Measurements from ENCODE around the gene HAPLN2.
"Not testable (repeated sequence)": the region's sequence is repeated elsewhere in the genome, so short reads cannot be mapped to it uniquely, and the experiment has no call there.

Gene HAPLN2

GRCh38 chr1:156592158-156592909, 26.9 kb upstream of the HAPLN2 start:
- no peak for DNase-seq

GRCh38 chr1:156592910-156593660, 26.1 kb upstream of the HAPLN2 start:
- no peak for DNase-seq

- no peak for DNase-seq
Observed at GRCh38 chr1:156593661-156593989, 25.6 kb upstream of the HAPLN2 start.

GRCh38 chr1:156594190-156594589, 25.0 kb upstream of the HAPLN2 start:
- no peak for DNase-seq

GRCh38 chr1:156595016-156595415, 24.2 kb upstream of the HAPLN2 start:
- DNase-seq: no peak

GRCh38 chr1:156596426-156596825, 22.8 kb upstream of the HAPLN2 start:
- no peak for DNase-seq

GRCh38 chr1:156598125-156598524, 21.1 kb upstream of the HAPLN2 start:
- DNase-seq: no peak

GRCh38 chr1:156598731-156599432, 20.3 kb upstream of the HAPLN2 start:
- no peak for DNase-seq

- peak; percentile 40 for DNase-seq
Observed at GRCh38 chr1:156599811-156600210, 19.4 kb upstream of the HAPLN2 start.

GRCh38 chr1:156600733-156601121, 18.5 kb upstream of the HAPLN2 start:
- DNase-seq: no peak

- DNase-seq: peak; percentile 88
Observed at GRCh38 chr1:156601122-156601830, 17.9 kb upstream of the HAPLN2 start, which contains the start of gene GPATCH4. GPATCH4 (minus strand) TSS chr1:156601479.

GRCh38 chr1:156601892-156602291, 17.3 kb upstream of the HAPLN2 start:
- no peak for DNase-seq

- peak; percentile 48 for DNase-seq
Observed at GRCh38 chr1:156602557-156602993, 16.6 kb upstream of the HAPLN2 start.

- not testable (repeated sequence) for DNase-seq
Observed at GRCh38 chr1:156607344-156607743, 11.9 kb upstream of the HAPLN2 start.

- DNase-seq: peak; percentile 78
Observed at GRCh38 chr1:156608036-156608674, 11.1 kb upstream of the HAPLN2 start.

- DNase-seq: peak; percentile 37
Observed at GRCh38 chr1:156608981-156609380, 10.2 kb upstream of the HAPLN2 start.

GRCh38 chr1:156610072-156610471, 9.1 kb upstream of the HAPLN2 start:
- not testable (repeated sequence) for DNase-seq

GRCh38 chr1:156612666-156613065, 6.5 kb upstream of the HAPLN2 start:
- no peak for DNase-seq

- DNase-seq: no peak
Observed at GRCh38 chr1:156615946-156616345, 3.3 kb upstream of the HAPLN2 start.

- DNase-seq: no peak
Observed at GRCh38 chr1:156616463-156616862, 2.8 kb upstream of the HAPLN2 start.

- DNase-seq: no peak
Observed at GRCh38 chr1:156619582-156619955, 354 bp downstream of the HAPLN2 start.

GRCh38 chr1:156622581-156623297, 3.5 kb downstream of the HAPLN2 start:
- no peak for DNase-seq
